T-helper 17 cell (primary cell): ENCODE results near the gene CEP57. TPM values are rescaled to one million over a fixed set of nuclear protein-coding genes. Genes with fewer than 3 reads are reported as not detected.

Experiments
- ATAC-seq: fragments of 150-1000 bp; cut with Tn5 transposase; 2 replicates; pipeline ENCODE4 v1.10.0; 2021; ENCODE audit warnings: mild to moderate bottlenecking, moderate library complexity
- DNase-seq, 3 donors: peaks; one replicate each; pipeline versions ENCODE4 v3.0.0 to v3.0.0-alpha.2; 2020 to 2021
- H3K9me3 ChIP-seq: one replicate; pipeline ENCODE4 v1.7.0; 2013; ENCODE audit warnings: low read length, mild to moderate bottlenecking; ENCODE audit not compliant: control insufficient read depth, poor library complexity, severe bottlenecking
- H3K27ac Mint-ChIP-seq: one replicate; pipeline ENCODE4 v1.8.0; 2022; ENCODE audit warnings: mild to moderate bottlenecking, moderate library complexity, mixed read lengths
- H3K27me3 Mint-ChIP-seq: one replicate; pipeline ENCODE4 v1.8.0; 2022; ENCODE audit warnings: mixed read lengths
- H3K36me3 Mint-ChIP-seq: one replicate; pipeline ENCODE4 v1.8.0; 2022; ENCODE audit warnings: low read depth, mixed read lengths
- H3K4me1 Mint-ChIP-seq: one replicate; pipeline ENCODE4 v1.8.0; 2022; ENCODE audit warnings: mild to moderate bottlenecking, mixed read lengths
- H3K4me3 Mint-ChIP-seq: one replicate; pipeline ENCODE4 v1.8.0; 2022; ENCODE audit warnings: mild to moderate bottlenecking, moderate library complexity, mixed read lengths
- total RNA-seq, 4 donors: library from RNA in 2 of 4; stranded (reverse) in 2 of 4; gene quantifications; one replicate each; pipeline ENCODE4 v1.2.3 and lab custom pipeline; 2022 to 2026

The CEP57 gene
- total RNA-seq, 2 donors from 2014 or later = 61.5 to 67.1 TPM

GRCh38 chr11:95789506-95790122 lies 684 bp upstream of the CEP57 start, which contains the start of gene FAM76B:
TSS of gene FAM76B (minus strand) at chr11:95789782. CDS start at chr11:95789478, 304 bp downstream.
- peak within 1 kb of the TSS; percentile 99 for H3K27ac Mint-ChIP-seq
- ATAC-seq = peak; percentile 77
- peak; percentile 93 to 97 (median 95) for DNase-seq
- H3K4me1 Mint-ChIP-seq = peaks cover 45% of the 10 kb centered on the region
- H3K4me3 Mint-ChIP-seq = peak within 1 kb of the TSS; percentile 97
- H3K9me3 ChIP-seq = no peaks in the 10 kb centered on the region
- H3K36me3 Mint-ChIP-seq = no peaks in the 10 kb centered on the region
- no peaks in the 10 kb centered on the region for H3K27me3 Mint-ChIP-seq

GRCh38 chr11:95790933-95791708 lies 823 bp downstream of the CEP57 start:
- no peaks in the 10 kb centered on the region for H3K9me3 ChIP-seq
- H3K27me3 Mint-ChIP-seq = no peaks in the 10 kb centered on the region
- no peaks in the 10 kb centered on the region for H3K36me3 Mint-ChIP-seq
- peak overlapping the region; percentile 97 for H3K4me3 Mint-ChIP-seq
- ATAC-seq = no peak
- DNase-seq = peak; percentile 24 to 27 (median 26)
- H3K27ac Mint-ChIP-seq = peak overlapping the region; percentile 99
- peaks cover 44% of the 10 kb centered on the region for H3K4me1 Mint-ChIP-seq

- H3K4me1 Mint-ChIP-seq = peaks cover 44% of the 10 kb centered on the region
- H3K36me3 Mint-ChIP-seq = no peaks in the 10 kb centered on the region
- peak overlapping the region; percentile 97 for H3K4me3 Mint-ChIP-seq
- H3K9me3 ChIP-seq = no peaks in the 10 kb centered on the region
- H3K27me3 Mint-ChIP-seq = no peaks in the 10 kb centered on the region
- peak overlapping the region; percentile 99 for H3K27ac Mint-ChIP-seq
- DNase-seq (no peak), ATAC-seq (no peak)
These were observed 1.4 kb downstream of the CEP57 start for GRCh38 chr11:95791709-95792033.

- DNase-seq = no peak
- no peaks in the 10 kb centered on the region for H3K36me3 Mint-ChIP-seq
- ATAC-seq = no peak
- H3K9me3 ChIP-seq = no peaks in the 10 kb centered on the region
- no peaks in the 10 kb centered on the region for H3K27me3 Mint-ChIP-seq
- H3K4me1 Mint-ChIP-seq = peaks cover 45% of the 10 kb centered on the region
- H3K27ac Mint-ChIP-seq = no peak overlapping the region
- H3K4me3 Mint-ChIP-seq = peak overlapping the region; percentile 97
These were observed 1.9 kb downstream of the CEP57 start for GRCh38 chr11:95792200-95792599.

- no peaks in the 10 kb centered on the region for H3K9me3 ChIP-seq
- ATAC-seq (no peak), DNase-seq (no peak)
- H3K27me3 Mint-ChIP-seq = no peaks in the 10 kb centered on the region
- no peaks in the 10 kb centered on the region for H3K36me3 Mint-ChIP-seq
- peaks cover 49% of the 10 kb centered on the region for H3K4me1 Mint-ChIP-seq
- no peak overlapping the region for H3K27ac Mint-ChIP-seq
- H3K4me3 Mint-ChIP-seq = peak overlapping the region; percentile 31
These were observed 2.4 kb downstream of the CEP57 start for GRCh38 chr11:95792700-95793099.

GRCh38 chr11:95793116-95793515 lies 2.8 kb downstream of the CEP57 start:
- Mint-ChIP-seq H3K27me3 (no peaks in the 10 kb centered on the region), H3K27ac (no peak overlapping the region), H3K4me3 (peak overlapping the region; percentile 31), H3K36me3 (no peaks in the 10 kb centered on the region), H3K4me1 (peaks cover 48% of the 10 kb centered on the region)
- DNase-seq (no peak), ATAC-seq (no peak)
- no peaks in the 10 kb centered on the region for H3K9me3 ChIP-seq

- ATAC-seq (no peak), DNase-seq (no peak)
- no peaks in the 10 kb centered on the region for H3K27me3 Mint-ChIP-seq
- H3K4me1 Mint-ChIP-seq = peaks cover 44% of the 10 kb centered on the region
- H3K36me3 Mint-ChIP-seq = no peaks in the 10 kb centered on the region
- H3K27ac Mint-ChIP-seq = no peak overlapping the region
- H3K4me3 Mint-ChIP-seq = no peak overlapping the region
- no peaks in the 10 kb centered on the region for H3K9me3 ChIP-seq
These were observed 3.8 kb downstream of the CEP57 start for GRCh38 chr11:95794086-95794485.

- Mint-ChIP-seq H3K4me1 (peaks cover 47% of the 10 kb centered on the region), H3K36me3 (peaks cover 8% of the 10 kb centered on the region), H3K4me3 (no peak overlapping the region), H3K27ac (no peak overlapping the region), H3K27me3 (no peaks in the 10 kb centered on the region)
- DNase-seq (no peak), ATAC-seq (no peak)
- H3K9me3 ChIP-seq = no peaks in the 10 kb centered on the region
These were observed 5.5 kb downstream of the CEP57 start for GRCh38 chr11:95795627-95796295.

GRCh38 chr11:95796501-95796900 lies 6.2 kb downstream of the CEP57 start:
- ATAC-seq = no peak
- Mint-ChIP-seq H3K4me1 (peaks cover 41% of the 10 kb centered on the region), H3K27ac (no peak overlapping the region), H3K36me3 (peaks cover 8% of the 10 kb centered on the region), H3K27me3 (no peaks in the 10 kb centered on the region), H3K4me3 (no peak overlapping the region)
- no peak for DNase-seq
- H3K9me3 ChIP-seq = no peaks in the 10 kb centered on the region

- DNase-seq (no peak), ATAC-seq (no peak)
- peak overlapping the region; percentile 82 for H3K27ac Mint-ChIP-seq
- H3K36me3 Mint-ChIP-seq = peaks cover 16% of the 10 kb centered on the region
- peaks cover 28% of the 10 kb centered on the region for H3K4me1 Mint-ChIP-seq
- no peak overlapping the region for H3K4me3 Mint-ChIP-seq
- no peaks in the 10 kb centered on the region for H3K27me3 Mint-ChIP-seq
- H3K9me3 ChIP-seq = no peaks in the 10 kb centered on the region
These were observed 9.2 kb downstream of the CEP57 start for GRCh38 chr11:95799546-95799945.

- peaks cover 16% of the 10 kb centered on the region for H3K36me3 Mint-ChIP-seq
- H3K4me1 Mint-ChIP-seq = peaks cover 27% of the 10 kb centered on the region
- H3K9me3 ChIP-seq = no peaks in the 10 kb centered on the region
- DNase-seq = no peak
- no peak for ATAC-seq
- no peak overlapping the region for H3K4me3 Mint-ChIP-seq
- no peaks in the 10 kb centered on the region for H3K27me3 Mint-ChIP-seq
- H3K27ac Mint-ChIP-seq = no peak overlapping the region
These were observed 10.1 kb downstream of the CEP57 start for GRCh38 chr11:95800438-95800837.

- H3K36me3 Mint-ChIP-seq = peaks cover 16% of the 10 kb centered on the region
These were observed 12.5 kb downstream of the CEP57 start for GRCh38 chr11:95802806-95803205.

GRCh38 chr11:95803973-95804372 lies 13.7 kb downstream of the CEP57 start:
- DNase-seq = no peak
- peaks cover 18% of the 10 kb centered on the region for H3K4me1 Mint-ChIP-seq
- H3K27ac Mint-ChIP-seq = peak overlapping the region; percentile 72
- peaks cover 16% of the 10 kb centered on the region for H3K36me3 Mint-ChIP-seq
- no peaks in the 10 kb centered on the region for H3K9me3 ChIP-seq
- no peak for ATAC-seq
- H3K4me3 Mint-ChIP-seq = no peak overlapping the region
- no peaks in the 10 kb centered on the region for H3K27me3 Mint-ChIP-seq

More at GRCh38 chr11:95802806-95803205, 12.5 kb downstream of the CEP57 start:
- peak overlapping the region; percentile 27 for H3K27ac Mint-ChIP-seq
- DNase-seq (no peak), ATAC-seq (no peak)
- peaks cover 18% of the 10 kb centered on the region for H3K4me1 Mint-ChIP-seq
- no peaks in the 10 kb centered on the region for H3K9me3 ChIP-seq
- H3K27me3 Mint-ChIP-seq = no peaks in the 10 kb centered on the region
- H3K4me3 Mint-ChIP-seq = no peak overlapping the region
